NCI-H128 (cell line): ENCODE data around the gene C17orf113.

Source experiments
- DNase-seq: peaks from one replicate; lab custom pipeline; 2025; ENCODE audit not compliant: unreplicated experiment; lab: John Stamatoyannopoulos, UW

C17orf113 gene

GRCh38 chr17:42050393-42051012, at the start of gene C17orf113:
Gene C17orf113 (minus strand): TSS chr17:42050601. CDS start chr17:42043376, 7,225 bp downstream.
- no peak for DNase-seq

DNA sequence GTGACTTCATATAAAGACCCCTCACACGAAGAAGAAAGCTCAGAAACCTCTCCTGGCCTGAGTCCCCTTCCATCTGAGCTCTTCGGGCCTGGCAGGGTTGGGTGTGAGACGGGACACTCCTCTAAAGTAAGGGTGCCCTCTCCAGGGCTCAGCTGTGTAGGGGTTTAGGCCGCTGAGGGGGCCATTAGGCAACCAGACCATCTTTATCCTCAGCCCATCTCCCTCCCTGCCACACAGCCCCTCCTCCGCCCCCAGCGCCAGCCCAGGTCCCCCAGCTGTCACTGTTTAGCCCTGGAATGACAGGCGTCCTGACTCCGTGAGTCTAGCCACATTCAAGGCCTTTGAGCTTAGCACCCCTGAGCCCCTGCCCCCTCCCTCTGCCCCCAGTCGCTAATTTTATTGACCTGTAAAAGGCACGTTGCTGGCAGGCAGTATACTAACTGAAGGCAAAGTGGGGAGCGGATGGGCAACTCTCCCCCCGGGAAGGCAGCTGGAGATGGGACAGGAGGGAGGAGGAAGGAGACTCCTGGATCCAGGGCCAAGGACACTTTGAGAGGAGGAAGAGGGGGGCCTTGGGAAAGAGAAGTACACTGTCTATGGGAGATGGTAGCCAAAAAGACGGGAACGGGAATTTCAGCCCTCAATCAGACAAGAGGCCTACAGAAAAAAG, 48.5 kb upstream of the C17orf113 start:
- no peak for DNase-seq

DNA sequence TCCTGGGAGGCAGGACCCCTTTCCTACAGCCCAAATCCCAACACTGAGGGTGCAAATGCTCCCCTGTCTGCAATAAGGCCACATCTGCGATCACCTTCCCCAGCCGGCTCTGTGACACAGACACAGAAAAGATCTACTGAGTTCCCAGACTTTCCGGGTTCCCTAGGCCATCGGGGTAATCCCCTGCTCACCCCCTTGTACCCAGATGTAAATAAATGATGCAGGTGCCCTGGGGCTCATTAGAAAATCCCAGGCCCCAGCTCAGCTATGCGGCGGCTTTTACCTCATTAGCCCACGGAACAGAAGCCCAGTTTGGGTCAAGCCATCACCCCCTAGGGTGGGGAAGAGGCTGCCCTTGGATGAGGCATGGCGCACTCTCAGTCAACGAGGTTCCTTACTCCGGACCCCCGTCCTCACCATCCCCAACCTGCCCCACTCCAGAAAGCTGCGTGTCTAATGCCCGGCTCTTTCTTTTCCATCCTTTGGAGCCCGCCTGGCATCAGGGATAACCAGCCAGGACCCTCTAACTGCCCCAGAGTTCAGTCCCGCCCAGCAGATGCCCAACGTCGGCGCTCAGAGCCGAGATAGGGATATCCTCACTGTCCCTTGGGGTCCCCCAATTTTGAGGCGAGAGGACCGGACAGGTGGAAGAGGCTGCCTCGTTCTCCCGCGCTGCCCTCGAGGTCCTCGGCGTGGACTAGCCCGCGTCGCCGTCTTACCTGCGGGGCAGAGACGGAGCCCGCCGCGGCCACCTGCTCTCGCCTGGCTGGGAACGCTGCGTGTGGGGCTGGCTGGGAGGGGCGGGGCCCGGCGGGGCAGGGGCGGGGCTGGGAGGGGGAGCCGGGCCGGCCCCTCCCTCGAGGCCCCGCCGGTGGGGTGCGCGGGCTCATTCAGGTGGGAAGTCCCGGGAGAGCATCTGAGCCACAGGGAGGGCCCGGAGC, 47.6 kb upstream of the C17orf113 start, which contains the start of gene ZNF385C:
Gene ZNF385C, minus strand, starts transcription at position 783 of the 941 bp plus-strand sequence. CDS start 35,417 bp downstream, outside the sequence.
- no peak for DNase-seq

- DNase-seq: no peak
Measured at GRCh38 chr17:42096360-42097111, 46.1 kb upstream of the C17orf113 start.

DNA sequence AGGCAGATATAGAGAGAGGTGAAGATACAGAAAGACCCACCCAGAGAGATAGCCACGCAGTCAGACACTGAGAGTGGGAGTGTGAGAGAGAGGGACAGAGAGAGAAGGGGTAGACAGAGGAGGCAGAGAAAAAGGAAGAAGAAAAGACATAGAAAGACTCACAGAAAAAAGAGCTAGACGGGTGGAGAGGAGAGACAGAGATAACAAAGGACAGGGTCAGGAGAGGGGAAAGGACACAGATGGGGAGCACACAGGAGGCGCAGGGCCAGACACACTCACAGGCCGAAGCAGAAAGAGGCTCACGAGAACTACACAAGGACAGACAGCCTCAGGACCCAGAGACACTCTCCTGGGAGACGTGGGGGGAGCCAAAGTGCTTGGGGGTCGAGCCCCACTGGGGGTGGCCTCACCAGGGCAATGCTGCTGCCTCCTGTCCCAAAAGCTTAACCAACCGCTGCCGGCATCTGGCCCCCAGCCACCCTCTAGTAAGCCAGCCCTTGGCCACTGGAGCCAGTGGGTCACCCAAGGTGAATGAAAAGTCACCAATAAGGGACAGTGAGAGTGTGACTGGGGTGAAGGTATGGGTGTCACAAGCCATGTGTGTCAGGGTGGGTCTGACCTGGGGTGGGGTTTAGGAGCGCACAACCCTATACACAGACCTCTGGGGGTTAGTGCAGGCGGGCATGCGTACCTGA, 44.1 kb upstream of the C17orf113 start:
- no peak for DNase-seq

GRCh38 chr17:42092939-42093338, 42.5 kb upstream of the C17orf113 start:
- DNase-seq: no peak

DNA sequence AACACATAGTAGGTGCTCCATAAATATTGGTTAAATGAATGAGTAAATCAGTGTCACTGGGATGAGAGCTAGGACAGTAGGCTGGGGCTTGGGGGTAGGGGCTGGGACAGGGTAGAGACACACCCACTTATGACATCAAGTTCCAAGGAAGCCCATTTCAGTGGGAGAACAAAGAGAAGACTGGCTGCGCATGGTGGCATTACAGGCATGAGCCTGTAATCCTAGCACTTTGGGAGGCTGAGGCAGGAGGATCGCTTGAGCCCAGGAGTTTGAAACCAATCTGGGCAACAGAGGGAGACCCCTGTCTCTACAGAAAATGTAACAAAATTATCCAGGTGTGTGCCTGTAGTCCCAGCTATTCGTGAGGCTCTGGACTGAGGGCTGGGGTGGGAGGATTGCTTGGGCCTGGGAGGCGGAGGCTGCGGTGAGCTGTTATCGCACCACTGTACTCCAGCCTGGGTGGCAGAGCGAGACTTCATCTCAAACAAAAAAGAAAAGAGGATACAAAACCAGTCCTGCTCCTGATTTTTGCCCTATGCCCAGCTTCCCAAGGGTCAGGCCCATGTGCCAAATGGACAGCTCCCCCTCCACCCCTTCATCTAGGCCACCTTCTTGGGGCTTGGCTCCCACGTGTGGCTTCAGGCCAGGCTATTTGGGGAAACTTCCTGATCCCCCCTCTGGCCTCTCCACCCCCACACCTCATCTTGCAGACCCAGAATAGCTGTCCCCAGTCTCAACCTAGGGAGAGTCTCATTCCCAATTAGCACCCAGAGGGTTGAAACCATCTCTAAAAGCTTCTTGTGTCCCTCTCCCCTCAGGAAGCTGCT, 40.8 kb upstream of the C17orf113 start:
- no peak for DNase-seq

DNA sequence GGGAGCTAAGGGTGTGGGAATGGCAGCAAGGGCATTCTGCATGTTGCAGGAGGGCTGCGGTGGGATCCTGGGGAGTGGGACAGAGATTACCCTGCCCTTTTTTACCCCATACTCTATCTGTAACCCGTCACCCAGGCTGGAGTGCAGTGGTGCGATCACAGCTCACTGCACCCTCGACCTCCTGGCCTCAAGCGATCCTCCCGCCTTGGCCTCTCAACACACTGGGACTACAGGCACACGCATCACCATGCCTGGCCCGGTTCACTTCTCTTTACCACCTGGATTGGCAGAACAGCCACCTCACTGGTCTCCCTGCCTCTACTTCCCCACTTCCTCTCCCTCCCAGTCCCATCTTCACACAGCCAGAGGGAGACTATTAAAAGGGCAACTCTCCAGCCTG, 38.3 kb upstream of the C17orf113 start:
- no peak for DNase-seq

DNA sequence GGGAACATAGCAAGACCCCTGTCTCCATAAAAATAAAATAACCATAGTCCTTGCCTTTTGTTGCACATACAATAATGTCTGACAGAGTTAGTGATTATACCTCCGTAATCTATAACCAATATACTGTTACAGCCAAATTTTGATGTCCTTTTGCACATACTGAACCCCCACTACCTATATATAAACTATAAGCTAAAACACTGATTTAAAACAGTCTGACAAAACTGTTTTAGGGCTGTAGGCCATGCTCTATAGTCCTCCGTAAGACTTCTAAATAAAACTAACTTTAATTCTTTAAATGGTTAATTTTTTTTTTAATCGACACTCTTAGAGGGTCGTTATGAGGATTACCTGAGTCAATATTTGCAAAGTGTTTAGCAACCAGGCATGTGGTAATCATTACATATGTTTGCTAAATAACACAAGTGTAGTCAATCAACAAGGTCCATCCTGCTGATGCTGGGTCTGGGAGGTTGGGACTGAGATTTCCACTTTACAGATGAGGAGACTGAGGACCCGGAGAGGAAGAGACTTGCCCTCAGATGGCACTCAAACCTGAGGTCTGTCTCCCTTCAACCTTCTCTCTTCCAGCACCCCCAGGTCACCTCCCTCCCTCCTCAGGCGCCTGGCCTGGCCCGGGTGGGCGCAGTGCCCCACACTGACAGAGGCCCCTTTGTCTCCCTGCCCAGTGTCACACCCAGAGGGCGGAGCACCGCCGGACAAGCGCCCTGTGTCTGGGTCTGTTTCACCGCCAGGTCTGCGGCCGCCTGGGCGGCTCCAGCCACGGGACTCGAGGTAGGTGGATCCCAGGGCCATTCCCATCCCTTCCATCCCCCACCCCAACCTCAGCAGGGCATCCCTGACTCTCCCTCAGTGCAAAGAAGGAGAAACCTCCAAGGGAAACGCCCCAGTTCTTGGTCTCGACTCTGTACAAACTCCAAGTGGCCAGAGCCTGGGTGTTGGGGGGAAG, 37.6 kb upstream of the C17orf113 start:
- DNase-seq: no peak

DNA sequence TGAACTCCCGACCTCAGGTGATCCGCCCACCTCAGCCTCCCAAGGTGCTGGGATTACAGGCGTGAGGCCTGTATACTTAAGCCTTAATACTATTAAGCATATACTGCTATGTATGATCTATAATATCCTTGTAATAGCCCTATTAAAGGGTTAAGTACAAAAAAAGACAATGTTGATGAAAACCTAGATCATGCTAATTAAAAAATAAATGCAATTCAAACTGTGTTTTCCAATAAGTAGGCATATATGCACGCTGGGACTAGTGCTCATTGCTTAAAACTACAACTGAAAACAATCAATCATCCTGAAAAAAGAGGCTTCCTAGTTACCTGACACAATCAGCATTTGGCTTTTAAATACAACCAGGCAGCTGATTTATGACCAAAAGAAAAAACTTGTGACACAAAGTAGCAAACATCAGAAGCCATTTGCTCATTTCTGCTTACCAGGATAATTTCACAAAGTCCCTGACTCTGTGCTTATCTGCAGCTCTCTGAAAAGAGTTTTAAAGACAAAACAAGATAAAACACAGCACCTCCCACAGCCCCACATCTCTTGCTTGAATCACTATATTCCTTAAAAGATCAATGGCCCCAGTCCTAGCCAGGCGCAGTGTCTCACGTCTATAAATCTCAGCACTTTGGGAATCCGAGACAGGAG, 36.8 kb upstream of the C17orf113 start:
- no peak for DNase-seq

DNA sequence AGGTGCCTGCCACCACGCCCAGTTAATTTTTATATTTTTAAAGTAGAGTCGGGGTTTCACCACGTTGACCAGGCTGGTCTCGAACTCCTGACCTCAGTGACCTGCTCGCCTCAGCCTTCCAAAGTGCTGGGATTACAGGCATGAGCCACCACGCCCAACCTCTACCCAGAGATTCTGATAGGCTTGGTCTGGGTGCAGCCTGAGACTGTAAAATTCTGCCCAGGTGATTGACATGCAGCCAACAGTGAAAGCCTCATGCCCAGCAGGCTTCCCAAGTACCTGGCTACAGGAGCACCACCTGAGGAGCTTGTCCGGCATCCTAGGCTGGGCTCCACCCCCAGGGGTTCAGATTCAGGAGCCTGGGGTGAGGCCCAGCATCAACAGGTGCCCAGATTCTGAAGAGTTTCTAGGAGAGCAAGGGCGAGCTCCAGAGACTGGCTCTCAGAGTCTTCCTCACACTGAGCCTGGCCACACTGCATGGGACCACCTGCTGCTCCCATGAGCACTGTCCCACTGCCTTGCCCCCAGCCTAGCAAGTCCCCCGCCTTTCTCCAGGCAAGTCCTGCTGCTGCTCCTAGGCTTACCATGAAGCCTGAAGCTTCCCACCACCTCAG, 31.2 kb upstream of the C17orf113 start:
- DNase-seq: no peak

GRCh38 chr17:42079541-42079940, 29.1 kb upstream of the C17orf113 start:
- DNase-seq: no peak

- no peak for DNase-seq
Measured at GRCh38 chr17:42078396-42079043, 28.1 kb upstream of the C17orf113 start.

- DNase-seq: no peak
Measured at GRCh38 chr17:42077755-42078154, 27.4 kb upstream of the C17orf113 start.

DNA sequence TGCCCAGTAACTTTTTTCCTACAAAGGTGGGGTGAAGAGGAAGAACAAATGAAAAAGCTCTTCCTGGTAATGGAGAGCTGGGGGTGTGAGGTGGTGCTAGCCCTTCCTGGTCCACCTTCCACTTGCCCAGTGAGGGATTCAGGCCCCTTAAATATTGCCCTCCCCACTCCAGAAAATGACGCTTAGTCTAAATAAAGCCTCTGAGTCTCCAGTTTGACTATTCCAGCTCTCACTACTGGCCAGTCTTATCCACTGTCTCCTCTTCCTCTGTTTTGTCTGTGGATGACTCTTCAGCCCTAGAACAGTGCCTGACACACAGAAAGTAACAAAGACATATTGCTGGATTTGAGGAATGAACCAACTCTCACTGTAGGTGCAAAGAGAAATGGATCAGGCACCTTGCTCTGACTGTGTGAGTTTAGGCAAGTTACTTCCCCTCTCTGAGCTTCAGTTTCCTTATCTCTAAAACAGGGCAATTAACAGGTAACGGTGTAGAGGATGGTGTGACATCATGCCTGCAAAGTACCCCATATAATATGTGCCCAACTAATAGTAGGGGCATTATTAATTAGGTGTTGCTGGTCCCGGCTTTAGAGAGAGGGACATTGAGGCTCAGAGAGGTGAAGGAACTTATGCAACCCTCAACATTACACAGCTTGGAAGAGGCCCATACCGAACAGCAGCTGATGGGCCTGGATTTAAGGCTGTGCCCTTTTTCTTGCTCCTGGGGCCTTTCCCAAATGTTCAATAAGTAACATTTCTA, 26.6 kb upstream of the C17orf113 start:
- no peak for DNase-seq

GRCh38 chr17:42075789-42076188, 25.4 kb upstream of the C17orf113 start:
- no peak for DNase-seq
